ENCODE measurements around the gene NUDT19.

NUDT19 gene

GRCh38 chr19:32674931-32675719, 16.5 kb upstream of the NUDT19 start, which contains the start of gene ANKRD27:
TSS of gene ANKRD27 (minus strand) at chr19:32675180. CDS start at chr19:32659015, 16,165 bp downstream.
- peak; percentile 91 for DNase-seq (ENCODE audit: low read depth)
- H3K4me3 ChIP-seq (ENCODE audit: low read depth, low read length) = peak within 1 kb of the TSS; percentile 94
- TF ChIP-seq, protein P1, sequence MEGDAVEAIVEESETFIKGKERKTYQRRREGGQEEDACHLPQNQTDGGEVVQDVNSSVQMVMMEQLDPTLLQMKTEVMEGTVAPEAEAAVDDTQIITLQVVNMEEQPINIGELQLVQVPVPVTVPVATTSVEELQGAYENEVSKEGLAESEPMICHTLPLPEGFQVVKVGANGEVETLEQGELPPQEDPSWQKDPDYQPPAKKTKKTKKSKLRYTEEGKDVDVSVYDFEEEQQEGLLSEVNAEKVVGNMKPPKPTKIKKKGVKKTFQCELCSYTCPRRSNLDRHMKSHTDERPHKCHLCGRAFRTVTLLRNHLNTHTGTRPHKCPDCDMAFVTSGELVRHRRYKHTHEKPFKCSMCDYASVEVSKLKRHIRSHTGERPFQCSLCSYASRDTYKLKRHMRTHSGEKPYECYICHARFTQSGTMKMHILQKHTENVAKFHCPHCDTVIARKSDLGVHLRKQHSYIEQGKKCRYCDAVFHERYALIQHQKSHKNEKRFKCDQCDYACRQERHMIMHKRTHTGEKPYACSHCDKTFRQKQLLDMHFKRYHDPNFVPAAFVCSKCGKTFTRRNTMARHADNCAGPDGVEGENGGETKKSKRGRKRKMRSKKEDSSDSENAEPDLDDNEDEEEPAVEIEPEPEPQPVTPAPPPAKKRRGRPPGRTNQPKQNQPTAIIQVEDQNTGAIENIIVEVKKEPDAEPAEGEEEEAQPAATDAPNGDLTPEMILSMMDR (IDR thresholded peaks at IDR 0.05; ENCODE audit: low read depth, low read length, missing control alignments) = no peak

- DNase-seq (ENCODE audit: low read depth) = no peak
- peak within 1 kb of the TSS; percentile 94 for H3K4me3 ChIP-seq (ENCODE audit: low read depth, low read length)
- TF ChIP-seq, protein P1 (IDR thresholded peaks at IDR 0.05; ENCODE audit: low read depth, low read length, missing control alignments) = no peak
Measured at GRCh38 chr19:32675720-32676185, 15.9 kb upstream of the NUDT19 start, which contains the start of gene RGS9BP. TSS of gene RGS9BP (plus strand) at chr19:32675848. CDS start at chr19:32676264, 416 bp downstream.

- peak overlapping the region; percentile 94 for H3K4me3 ChIP-seq (ENCODE audit: low read depth, low read length)
- TF ChIP-seq, protein P1 (IDR thresholded peaks at IDR 0.05; ENCODE audit: low read depth, low read length, missing control alignments) = no peak
- no peak for DNase-seq (ENCODE audit: low read depth)
Measured at GRCh38 chr19:32676186-32676894, 15.3 kb upstream of the NUDT19 start.

DNA sequence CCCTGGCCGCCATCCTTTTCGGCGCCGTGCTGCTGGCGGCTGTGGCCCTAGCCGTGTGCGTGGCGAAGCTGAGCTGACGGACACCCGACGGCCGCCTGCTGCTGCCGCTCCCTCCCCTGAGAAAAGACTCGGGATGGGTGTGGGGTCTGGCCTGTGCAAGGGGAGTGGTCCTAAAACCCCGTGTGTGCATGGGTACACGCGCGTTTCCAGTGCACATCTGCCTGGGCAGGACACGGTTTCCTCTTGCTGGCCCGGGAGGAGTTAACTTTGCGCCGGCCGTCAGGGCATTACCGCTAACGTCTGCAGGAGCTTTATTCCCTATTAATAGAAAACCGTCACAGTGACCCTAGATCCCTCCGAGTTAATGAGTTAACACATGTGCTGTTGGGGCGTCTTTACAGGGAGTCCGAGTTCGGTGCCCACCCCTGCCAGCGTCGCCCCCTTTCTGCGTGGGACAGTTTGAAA, 14.7 kb upstream of the NUDT19 start:
- no peak overlapping the region for H3K4me3 ChIP-seq (ENCODE audit: low read depth, low read length)
- DNase-seq (ENCODE audit: low read depth) = no peak
- TF ChIP-seq, protein P1 (IDR thresholded peaks at IDR 0.05; ENCODE audit: low read depth, low read length, missing control alignments) = no peak

DNA sequence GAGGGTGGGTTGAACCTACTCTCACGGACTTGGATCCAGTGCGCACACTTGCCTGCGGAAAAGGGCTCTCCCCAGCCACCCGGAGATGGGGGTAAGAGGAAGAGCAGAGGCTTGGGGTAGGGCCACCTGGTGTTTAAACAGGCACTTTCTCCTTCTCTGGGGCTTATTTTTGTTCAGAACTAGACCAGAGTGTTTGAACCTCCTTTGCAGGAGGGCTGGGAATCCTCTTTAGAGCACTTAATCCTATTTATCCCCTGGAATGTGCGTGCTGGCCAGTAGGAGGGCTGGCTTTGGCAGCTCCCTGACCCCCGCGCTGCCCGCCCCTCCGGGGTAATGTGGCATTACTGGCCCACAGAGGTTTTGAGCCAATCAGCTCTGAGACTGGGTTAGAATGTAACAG, 14.0 kb upstream of the NUDT19 start:
- no peak overlapping the region for H3K4me3 ChIP-seq (ENCODE audit: low read depth, low read length)
- TF ChIP-seq, protein P1 (IDR thresholded peaks at IDR 0.05; ENCODE audit: low read depth, low read length, missing control alignments) = no peak
- DNase-seq (ENCODE audit: low read depth) = no peak

DNA sequence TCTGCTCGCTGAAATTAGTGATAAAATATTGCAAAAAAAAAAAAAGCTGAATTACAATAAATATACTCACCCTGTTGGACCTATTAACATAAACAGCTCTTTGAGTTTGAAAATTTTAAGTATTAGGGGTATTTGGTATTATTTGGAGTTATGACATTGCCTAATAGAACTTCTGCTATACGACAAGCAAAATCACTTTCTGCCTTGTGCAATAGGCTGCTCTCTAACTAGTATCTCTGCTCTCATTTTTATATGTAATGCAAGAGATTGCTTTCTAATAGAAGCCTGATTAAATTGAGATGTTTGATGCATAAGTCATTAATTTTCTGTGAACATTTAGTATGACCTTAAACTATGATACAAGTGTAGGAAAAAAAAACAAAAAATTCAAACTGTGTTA, 10.6 kb upstream of the NUDT19 start:
- TF ChIP-seq, protein P1 (IDR thresholded peaks at IDR 0.05; ENCODE audit: low read depth, low read length, missing control alignments) = no peak
- H3K4me3 ChIP-seq (ENCODE audit: low read depth, low read length) = no peak overlapping the region
- no peak for DNase-seq (ENCODE audit: low read depth)
